ENCODE results near the gene KLHL35. TPM values are rescaled to one million over a fixed set of nuclear protein-coding genes. Genes with fewer than 3 reads are reported as not detected.

The KLHL35 gene
- total and polyA plus RNA-seq, 2 experiments from 2014 or later: 0.10 to 0.28 TPM

- H3K27ac Mint-ChIP-seq: no peak overlapping the region
- H3K4me1 Mint-ChIP-seq: peaks cover 4% of the 10 kb centered on the region; the same call in 2 of the 3 replicates
- no peak overlapping the region for H3K4me3 Mint-ChIP-seq
- H3K27me3 ChIP-seq (ENCODE audit: insufficient read depth): no peaks in the 10 kb centered on the region
- DNase-seq (ENCODE audit: low spot score) (no peak), ATAC-seq (no peak)
- H3K4me3 ChIP-seq: no peak overlapping the region
- no peaks in the 10 kb centered on the region; the same call in 2 of the 3 replicates for H3K36me3 Mint-ChIP-seq (ENCODE audit: low read depth)
- H4K20me1 ChIP-seq (replicated peaks; ENCODE audit: insufficient read depth): no peaks in the 10 kb centered on the region
- no peaks in the 10 kb centered on the region for H3K9me3 Mint-ChIP-seq
- H3K4me2 ChIP-seq: no peak overlapping the region
- no peaks in the 10 kb centered on the region for H3K36me3 ChIP-seq (ENCODE audit: insufficient read depth)
- peaks cover 5% of the 10 kb centered on the region for H3K27me3 Mint-ChIP-seq (ENCODE audit: insufficient read depth, low read depth, poor library complexity)
- TF ChIP-seq, protein P1, sequence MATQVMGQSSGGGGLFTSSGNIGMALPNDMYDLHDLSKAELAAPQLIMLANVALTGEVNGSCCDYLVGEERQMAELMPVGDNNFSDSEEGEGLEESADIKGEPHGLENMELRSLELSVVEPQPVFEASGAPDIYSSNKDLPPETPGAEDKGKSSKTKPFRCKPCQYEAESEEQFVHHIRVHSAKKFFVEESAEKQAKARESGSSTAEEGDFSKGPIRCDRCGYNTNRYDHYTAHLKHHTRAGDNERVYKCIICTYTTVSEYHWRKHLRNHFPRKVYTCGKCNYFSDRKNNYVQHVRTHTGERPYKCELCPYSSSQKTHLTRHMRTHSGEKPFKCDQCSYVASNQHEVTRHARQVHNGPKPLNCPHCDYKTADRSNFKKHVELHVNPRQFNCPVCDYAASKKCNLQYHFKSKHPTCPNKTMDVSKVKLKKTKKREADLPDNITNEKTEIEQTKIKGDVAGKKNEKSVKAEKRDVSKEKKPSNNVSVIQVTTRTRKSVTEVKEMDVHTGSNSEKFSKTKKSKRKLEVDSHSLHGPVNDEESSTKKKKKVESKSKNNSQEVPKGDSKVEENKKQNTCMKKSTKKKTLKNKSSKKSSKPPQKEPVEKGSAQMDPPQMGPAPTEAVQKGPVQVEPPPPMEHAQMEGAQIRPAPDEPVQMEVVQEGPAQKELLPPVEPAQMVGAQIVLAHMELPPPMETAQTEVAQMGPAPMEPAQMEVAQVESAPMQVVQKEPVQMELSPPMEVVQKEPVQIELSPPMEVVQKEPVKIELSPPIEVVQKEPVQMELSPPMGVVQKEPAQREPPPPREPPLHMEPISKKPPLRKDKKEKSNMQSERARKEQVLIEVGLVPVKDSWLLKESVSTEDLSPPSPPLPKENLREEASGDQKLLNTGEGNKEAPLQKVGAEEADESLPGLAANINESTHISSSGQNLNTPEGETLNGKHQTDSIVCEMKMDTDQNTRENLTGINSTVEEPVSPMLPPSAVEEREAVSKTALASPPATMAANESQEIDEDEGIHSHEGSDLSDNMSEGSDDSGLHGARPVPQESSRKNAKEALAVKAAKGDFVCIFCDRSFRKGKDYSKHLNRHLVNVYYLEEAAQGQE (IDR thresholded peaks at IDR 0.05; ENCODE audit: unreplicated experiment): no peak
- TF ChIP-seq CREB1 (CRISPR knock-in tag; IDR thresholded peaks at IDR 0.05; ENCODE audit: low read depth): no peak
- TF ChIP-seq, protein P2, sequence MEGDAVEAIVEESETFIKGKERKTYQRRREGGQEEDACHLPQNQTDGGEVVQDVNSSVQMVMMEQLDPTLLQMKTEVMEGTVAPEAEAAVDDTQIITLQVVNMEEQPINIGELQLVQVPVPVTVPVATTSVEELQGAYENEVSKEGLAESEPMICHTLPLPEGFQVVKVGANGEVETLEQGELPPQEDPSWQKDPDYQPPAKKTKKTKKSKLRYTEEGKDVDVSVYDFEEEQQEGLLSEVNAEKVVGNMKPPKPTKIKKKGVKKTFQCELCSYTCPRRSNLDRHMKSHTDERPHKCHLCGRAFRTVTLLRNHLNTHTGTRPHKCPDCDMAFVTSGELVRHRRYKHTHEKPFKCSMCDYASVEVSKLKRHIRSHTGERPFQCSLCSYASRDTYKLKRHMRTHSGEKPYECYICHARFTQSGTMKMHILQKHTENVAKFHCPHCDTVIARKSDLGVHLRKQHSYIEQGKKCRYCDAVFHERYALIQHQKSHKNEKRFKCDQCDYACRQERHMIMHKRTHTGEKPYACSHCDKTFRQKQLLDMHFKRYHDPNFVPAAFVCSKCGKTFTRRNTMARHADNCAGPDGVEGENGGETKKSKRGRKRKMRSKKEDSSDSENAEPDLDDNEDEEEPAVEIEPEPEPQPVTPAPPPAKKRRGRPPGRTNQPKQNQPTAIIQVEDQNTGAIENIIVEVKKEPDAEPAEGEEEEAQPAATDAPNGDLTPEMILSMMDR (conservative IDR thresholded peaks at IDR 0.05; ENCODE audit: low read depth in 2 of 2): no peak
- TF ChIP-seq EZH2 (IDR thresholded peaks at IDR 0.05; ENCODE audit: low read depth, unreplicated experiment): no peak
- TF ChIP-seq, protein P3, sequence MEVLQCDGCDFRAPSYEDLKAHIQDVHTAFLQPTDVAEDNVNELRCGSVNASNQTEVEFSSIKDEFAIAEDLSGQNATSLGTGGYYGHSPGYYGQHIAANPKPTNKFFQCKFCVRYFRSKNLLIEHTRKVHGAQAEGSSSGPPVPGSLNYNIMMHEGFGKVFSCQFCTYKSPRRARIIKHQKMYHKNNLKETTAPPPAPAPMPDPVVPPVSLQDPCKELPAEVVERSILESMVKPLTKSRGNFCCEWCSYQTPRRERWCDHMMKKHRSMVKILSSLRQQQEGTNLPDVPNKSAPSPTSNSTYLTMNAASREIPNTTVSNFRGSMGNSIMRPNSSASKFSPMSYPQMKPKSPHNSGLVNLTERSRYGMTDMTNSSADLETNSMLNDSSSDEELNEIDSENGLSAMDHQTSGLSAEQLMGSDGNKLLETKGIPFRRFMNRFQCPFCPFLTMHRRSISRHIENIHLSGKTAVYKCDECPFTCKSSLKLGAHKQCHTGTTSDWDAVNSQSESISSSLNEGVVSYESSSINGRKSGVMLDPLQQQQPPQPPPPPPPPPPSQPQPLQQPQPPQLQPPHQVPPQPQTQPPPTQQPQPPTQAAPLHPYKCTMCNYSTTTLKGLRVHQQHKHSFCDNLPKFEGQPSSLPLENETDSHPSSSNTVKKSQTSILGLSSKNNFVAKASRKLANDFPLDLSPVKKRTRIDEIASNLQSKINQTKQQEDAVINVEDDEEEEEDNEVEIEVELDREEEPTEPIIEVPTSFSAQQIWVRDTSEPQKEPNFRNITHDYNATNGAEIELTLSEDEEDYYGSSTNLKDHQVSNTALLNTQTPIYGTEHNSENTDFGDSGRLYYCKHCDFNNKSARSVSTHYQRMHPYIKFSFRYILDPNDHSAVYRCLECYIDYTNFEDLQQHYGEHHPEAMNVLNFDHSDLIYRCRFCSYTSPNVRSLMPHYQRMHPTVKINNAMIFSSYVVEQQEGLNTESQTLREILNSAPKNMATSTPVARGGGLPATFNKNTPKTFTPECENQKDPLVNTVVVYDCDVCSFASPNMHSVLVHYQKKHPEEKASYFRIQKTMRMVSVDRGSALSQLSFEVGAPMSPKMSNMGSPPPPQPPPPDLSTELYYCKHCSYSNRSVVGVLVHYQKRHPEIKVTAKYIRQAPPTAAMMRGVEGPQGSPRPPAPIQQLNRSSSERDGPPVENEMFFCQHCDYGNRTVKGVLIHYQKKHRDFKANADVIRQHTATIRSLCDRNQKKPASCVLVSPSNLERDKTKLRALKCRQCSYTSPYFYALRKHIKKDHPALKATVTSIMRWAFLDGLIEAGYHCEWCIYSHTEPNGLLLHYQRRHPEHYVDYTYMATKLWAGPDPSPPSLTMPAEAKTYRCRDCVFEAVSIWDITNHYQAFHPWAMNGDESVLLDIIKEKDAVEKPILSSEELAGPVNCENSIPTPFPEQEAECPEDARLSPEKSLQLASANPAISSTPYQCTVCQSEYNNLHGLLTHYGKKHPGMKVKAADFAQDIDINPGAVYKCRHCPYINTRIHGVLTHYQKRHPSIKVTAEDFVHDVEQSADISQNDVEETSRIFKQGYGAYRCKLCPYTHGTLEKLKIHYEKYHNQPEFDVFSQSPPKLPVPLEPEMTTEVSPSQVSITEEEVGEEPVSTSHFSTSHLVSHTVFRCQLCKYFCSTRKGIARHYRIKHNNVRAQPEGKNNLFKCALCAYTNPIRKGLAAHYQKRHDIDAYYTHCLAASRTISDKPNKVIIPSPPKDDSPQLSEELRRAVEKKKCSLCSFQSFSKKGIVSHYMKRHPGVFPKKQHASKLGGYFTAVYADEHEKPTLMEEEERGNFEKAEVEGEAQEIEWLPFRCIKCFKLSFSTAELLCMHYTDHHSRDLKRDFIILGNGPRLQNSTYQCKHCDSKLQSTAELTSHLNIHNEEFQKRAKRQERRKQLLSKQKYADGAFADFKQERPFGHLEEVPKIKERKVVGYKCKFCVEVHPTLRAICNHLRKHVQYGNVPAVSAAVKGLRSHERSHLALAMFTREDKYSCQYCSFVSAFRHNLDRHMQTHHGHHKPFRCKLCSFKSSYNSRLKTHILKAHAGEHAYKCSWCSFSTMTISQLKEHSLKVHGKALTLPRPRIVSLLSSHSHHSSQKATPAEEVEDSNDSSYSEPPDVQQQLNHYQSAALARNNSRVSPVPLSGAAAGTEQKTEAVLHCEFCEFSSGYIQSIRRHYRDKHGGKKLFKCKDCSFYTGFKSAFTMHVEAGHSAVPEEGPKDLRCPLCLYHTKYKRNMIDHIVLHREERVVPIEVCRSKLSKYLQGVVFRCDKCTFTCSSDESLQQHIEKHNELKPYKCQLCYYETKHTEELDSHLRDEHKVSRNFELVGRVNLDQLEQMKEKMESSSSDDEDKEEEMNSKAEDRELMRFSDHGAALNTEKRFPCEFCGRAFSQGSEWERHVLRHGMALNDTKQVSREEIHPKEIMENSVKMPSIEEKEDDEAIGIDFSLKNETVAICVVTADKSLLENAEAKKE (CRISPR knock-in tag; IDR thresholded peaks at IDR 0.05): no peak
- no peak for TF ChIP-seq STAT1 (IDR thresholded peaks at IDR 0.05; ENCODE audit: unreplicated experiment)
- TF ChIP-seq, protein P4, sequence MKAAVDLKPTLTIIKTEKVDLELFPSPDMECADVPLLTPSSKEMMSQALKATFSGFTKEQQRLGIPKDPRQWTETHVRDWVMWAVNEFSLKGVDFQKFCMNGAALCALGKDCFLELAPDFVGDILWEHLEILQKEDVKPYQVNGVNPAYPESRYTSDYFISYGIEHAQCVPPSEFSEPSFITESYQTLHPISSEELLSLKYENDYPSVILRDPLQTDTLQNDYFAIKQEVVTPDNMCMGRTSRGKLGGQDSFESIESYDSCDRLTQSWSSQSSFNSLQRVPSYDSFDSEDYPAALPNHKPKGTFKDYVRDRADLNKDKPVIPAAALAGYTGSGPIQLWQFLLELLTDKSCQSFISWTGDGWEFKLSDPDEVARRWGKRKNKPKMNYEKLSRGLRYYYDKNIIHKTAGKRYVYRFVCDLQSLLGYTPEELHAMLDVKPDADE (IDR thresholded peaks at IDR 0.05): no peak
- TF ChIP-seq JUNB (IDR thresholded peaks at IDR 0.05; ENCODE audit: unreplicated experiment): no peak
- TF ChIP-seq ZNF331 (CRISPR knock-in tag; IDR thresholded peaks at IDR 0.05; ENCODE audit: low read depth): no peak
- no peak for TF ChIP-seq ZNF114 (CRISPR knock-in tag; IDR thresholded peaks at IDR 0.05)
- no peak for TF ChIP-seq EZH2phosphoT487 (IDR thresholded peaks at IDR 0.05; ENCODE audit: unreplicated experiment)
- no peak for TF ChIP-seq NANOG (IDR thresholded peaks at IDR 0.05; ENCODE audit: borderline replicate concordance)
- TF ChIP-seq POLR2AphosphoS5 (IDR thresholded peaks at IDR 0.05; ENCODE audit: low read depth): no peak
- no peaks in the 10 kb centered on the region for H3K4me1 ChIP-seq (ENCODE audit: insufficient read depth)
- H3K27ac ChIP-seq (ENCODE audit: low read depth): no peak overlapping the region
- H2AFZ ChIP-seq: no peak overlapping the region
- H3K9me2 ChIP-seq (ENCODE audit: insufficient read depth): no peaks in the 10 kb centered on the region
- no peaks in the 10 kb centered on the region for H3K79me2 ChIP-seq (replicated peaks; ENCODE audit: insufficient read depth)
- no peaks in the 10 kb centered on the region for H3F3A ChIP-seq (replicated peaks; ENCODE audit: low read depth)
These were observed 59.8 kb downstream of the KLHL35 start for GRCh38 chr11:75373201-75373600.

Measured in GM23338 (cell line).